Measurements from ENCODE around the gene TTC12. TPM values are rescaled to one million over a fixed set of nuclear protein-coding genes. Genes with fewer than 3 reads are reported as not detected.

TTC12 gene
- total RNA-seq, 2 experiments from 2014 or later: 3.6 to 3.9 TPM

DNA sequence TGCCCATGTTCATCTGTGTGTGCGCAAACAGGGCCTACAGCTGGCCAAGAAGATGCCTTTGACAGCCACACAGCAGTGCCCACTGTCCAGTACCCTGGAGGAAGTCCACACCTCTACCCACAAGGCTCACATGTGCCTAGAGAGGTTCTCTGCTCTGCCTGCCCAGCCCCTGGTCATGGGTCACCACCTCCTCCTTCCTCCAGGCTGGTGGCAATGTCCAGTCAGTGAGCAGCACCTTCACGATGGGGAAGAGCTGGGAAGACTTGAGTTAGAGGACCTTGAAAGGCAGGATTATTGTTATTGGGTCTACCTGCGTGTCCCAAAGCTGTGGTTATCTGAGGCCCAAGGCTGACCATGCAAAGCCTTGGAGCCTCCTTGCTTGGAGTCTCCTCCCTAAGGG, 28.4 kb upstream of the TTC12 start:
- Histone ChIP-seq H3K4me2 (ENCODE audit: low read length) (no peak overlapping the region), H2AFZ (ENCODE audit: low read length) (no peak overlapping the region), H3K79me2 (ENCODE audit: insufficient read depth, low read depth, low read length) (no peaks in the 10 kb centered on the region), H3K9me3 (ENCODE audit: low read length) (no peaks in the 10 kb centered on the region), H3K4me3 (ENCODE audit: low read depth, low read length, poor library complexity, severe bottlenecking) (no peak overlapping the region), H4K20me1 (ENCODE audit: insufficient read depth, low read length) (no peaks in the 10 kb centered on the region), H3K4me1 (ENCODE audit: insufficient read depth, low read length, poor library complexity, severe bottlenecking) (no peaks in the 10 kb centered on the region), H3K36me3 (ENCODE audit: insufficient read depth, low read length) (no peaks in the 10 kb centered on the region), H3K9me2 (ENCODE audit: insufficient read depth, low read length) (no peaks in the 10 kb centered on the region), H3K27ac (ENCODE audit: low read depth, low read length, poor library complexity, severe bottlenecking) (no peak overlapping the region)
- DNase-seq (ENCODE audit: low spot score): no peak
- ChIA-PET CTCF (ENCODE audit: unreplicated experiment) (no interaction called here), POLR2A (interaction anchor here (0.5 kb wide), 1 partner anchor 31 kb away, joined by 3 read pairs; no protein-coding TSS in a partner anchor)
- no TSS peak for BruUV-seq (replicated peaks)
- intact Hi-C loops (cut with micrococcal nuclease; ENCODE audit: unreplicated experiment): loop anchor here (5.0 to 10.0 kb wide), 2 partner anchors 699 to 1001 kb away; no protein-coding TSS in a partner anchor
- TF ChIP-seq, protein P1, sequence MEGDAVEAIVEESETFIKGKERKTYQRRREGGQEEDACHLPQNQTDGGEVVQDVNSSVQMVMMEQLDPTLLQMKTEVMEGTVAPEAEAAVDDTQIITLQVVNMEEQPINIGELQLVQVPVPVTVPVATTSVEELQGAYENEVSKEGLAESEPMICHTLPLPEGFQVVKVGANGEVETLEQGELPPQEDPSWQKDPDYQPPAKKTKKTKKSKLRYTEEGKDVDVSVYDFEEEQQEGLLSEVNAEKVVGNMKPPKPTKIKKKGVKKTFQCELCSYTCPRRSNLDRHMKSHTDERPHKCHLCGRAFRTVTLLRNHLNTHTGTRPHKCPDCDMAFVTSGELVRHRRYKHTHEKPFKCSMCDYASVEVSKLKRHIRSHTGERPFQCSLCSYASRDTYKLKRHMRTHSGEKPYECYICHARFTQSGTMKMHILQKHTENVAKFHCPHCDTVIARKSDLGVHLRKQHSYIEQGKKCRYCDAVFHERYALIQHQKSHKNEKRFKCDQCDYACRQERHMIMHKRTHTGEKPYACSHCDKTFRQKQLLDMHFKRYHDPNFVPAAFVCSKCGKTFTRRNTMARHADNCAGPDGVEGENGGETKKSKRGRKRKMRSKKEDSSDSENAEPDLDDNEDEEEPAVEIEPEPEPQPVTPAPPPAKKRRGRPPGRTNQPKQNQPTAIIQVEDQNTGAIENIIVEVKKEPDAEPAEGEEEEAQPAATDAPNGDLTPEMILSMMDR (conservative IDR thresholded peaks at IDR 0.05; ENCODE audit: low read length): no peak
- no peak for TF ChIP-seq EZH2phosphoT487 (IDR thresholded peaks at IDR 0.05; ENCODE audit: borderline replicate concordance, low read depth, low read length)

DNA sequence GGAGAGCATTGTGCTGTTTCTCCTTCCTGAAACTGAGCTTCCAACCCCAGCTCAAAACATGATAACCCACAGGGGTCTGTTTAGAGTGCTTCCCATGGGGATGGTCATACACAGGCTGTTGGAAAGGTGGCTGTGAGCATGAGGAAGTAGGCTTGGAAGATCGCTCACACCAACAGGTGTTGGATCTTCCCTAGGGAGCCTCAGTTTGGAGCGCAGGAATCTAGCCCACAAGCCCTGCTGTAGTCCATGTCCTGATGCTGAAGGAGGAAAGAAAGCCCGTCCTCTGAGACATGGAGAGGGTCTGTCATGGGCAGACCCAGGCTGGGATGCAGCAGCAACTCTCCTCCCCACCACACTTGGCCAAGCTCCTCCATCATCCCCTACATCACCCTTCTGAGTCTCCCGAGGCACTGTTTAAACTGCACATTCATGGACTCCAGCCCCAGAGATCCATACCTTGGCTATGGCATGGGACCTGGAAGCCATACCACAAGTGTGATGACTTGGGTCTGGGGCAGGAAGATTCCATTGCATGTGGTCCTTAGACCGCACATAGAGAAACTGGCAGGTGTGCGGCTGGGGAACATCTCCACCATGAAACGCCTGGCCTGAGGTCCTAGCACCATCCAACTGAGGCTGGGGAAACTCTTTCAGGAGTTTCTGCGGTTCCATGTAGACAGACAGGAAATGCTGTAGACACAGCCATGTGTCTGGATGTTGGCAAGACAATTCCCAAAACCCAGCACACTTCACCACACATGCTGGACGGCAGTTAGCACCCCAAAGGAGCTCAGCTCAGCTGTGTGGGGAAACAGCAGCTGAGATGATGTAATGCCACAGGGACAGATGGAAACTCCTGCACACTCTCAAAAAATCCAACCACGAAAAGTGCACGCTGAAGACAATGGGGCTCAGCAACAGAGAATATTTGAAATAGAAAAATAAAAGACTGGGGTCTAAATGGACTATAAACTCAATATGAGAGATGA, 27.6 kb upstream of the TTC12 start:
- BruUV-seq (replicated peaks): no TSS peak
- Histone ChIP-seq H3K4me1 (ENCODE audit: insufficient read depth, low read length, poor library complexity, severe bottlenecking) (no peaks in the 10 kb centered on the region), H3K9me2 (ENCODE audit: insufficient read depth, low read length) (no peaks in the 10 kb centered on the region), H2AFZ (ENCODE audit: low read length) (no peak overlapping the region), H3K9me3 (ENCODE audit: low read length) (no peaks in the 10 kb centered on the region), H3K27ac (ENCODE audit: low read depth, low read length, poor library complexity, severe bottlenecking) (no peak overlapping the region), H3K79me2 (ENCODE audit: insufficient read depth, low read depth, low read length) (no peaks in the 10 kb centered on the region), H3K4me2 (ENCODE audit: low read length) (no peak overlapping the region), H4K20me1 (ENCODE audit: insufficient read depth, low read length) (no peaks in the 10 kb centered on the region), H3K4me3 (ENCODE audit: low read depth, low read length, poor library complexity, severe bottlenecking) (no peak overlapping the region), H3K36me3 (ENCODE audit: insufficient read depth, low read length) (no peaks in the 10 kb centered on the region)
- CTCF ChIA-PET (ENCODE audit: unreplicated experiment): no interaction called here
- POLR2A ChIA-PET: interaction anchor here (0.5 kb wide), 1 partner anchor 30 kb away, joined by 3 read pairs; no protein-coding TSS in a partner anchor
- DNase-seq (ENCODE audit: low spot score): no peak
- intact Hi-C loops (cut with micrococcal nuclease; ENCODE audit: unreplicated experiment): loop anchor here (5.0 to 10.0 kb wide), 2 partner anchors 700 to 1002 kb away; no protein-coding TSS in a partner anchor
- TF ChIP-seq, protein P1 (conservative IDR thresholded peaks at IDR 0.05; ENCODE audit: low read length): no peak
- no peak for TF ChIP-seq EZH2phosphoT487 (IDR thresholded peaks at IDR 0.05; ENCODE audit: borderline replicate concordance, low read depth, low read length)

DNA sequence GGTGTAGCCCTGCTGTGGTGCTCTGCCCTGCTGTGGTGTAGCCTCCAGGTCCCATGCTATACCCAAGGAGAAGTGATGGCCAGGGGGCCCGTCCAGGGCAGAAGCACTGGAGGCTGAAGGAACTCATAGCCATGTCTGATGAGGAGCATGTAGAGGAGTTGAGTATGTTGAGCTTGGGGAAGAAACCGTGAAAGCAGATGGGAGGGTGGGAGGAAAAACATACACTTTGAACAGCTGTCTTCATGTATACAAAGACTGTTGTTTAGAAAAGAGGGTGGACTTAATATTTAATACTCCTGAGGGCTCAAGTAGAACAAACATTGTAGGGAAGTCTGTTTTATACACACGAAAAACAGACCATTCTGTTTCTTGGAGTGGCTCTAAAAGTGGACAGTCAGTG, 26.6 kb upstream of the TTC12 start:
- Histone ChIP-seq H3K9me3 (ENCODE audit: low read length) (no peaks in the 10 kb centered on the region), H3K4me2 (ENCODE audit: low read length) (no peak overlapping the region), H3K9me2 (ENCODE audit: insufficient read depth, low read length) (no peaks in the 10 kb centered on the region), H3K4me1 (ENCODE audit: insufficient read depth, low read length, poor library complexity, severe bottlenecking) (no peaks in the 10 kb centered on the region), H3K36me3 (ENCODE audit: insufficient read depth, low read length) (no peaks in the 10 kb centered on the region), H3K79me2 (ENCODE audit: insufficient read depth, low read depth, low read length) (no peaks in the 10 kb centered on the region), H4K20me1 (ENCODE audit: insufficient read depth, low read length) (no peaks in the 10 kb centered on the region), H2AFZ (ENCODE audit: low read length) (no peak overlapping the region), H3K27ac (ENCODE audit: low read depth, low read length, poor library complexity, severe bottlenecking) (no peak overlapping the region), H3K4me3 (ENCODE audit: low read depth, low read length, poor library complexity, severe bottlenecking) (no peak overlapping the region)
- ChIA-PET POLR2A (no interaction called here), CTCF (ENCODE audit: unreplicated experiment) (no interaction called here)
- intact Hi-C loops (cut with micrococcal nuclease; ENCODE audit: unreplicated experiment): loop anchor here (5.0 to 10.0 kb wide), 2 partner anchors 700 to 1003 kb away; no protein-coding TSS in a partner anchor
- no TSS peak for BruUV-seq (replicated peaks)
- TF ChIP-seq, protein P1 (conservative IDR thresholded peaks at IDR 0.05; ENCODE audit: low read length): no peak
- TF ChIP-seq EZH2phosphoT487 (IDR thresholded peaks at IDR 0.05; ENCODE audit: borderline replicate concordance, low read depth, low read length): no peak
- DNase-seq (ENCODE audit: low spot score): no peak

All from OCI-LY7 (cell line).